GM12874 (cell line): ENCODE results near the gene TOPORS.

Experiments
- TF ChIP-seq, protein P1 (sequence below): IDR thresholded peaks from 2 replicates; pipeline ENCODE4 v1.5.1; 2011; ENCODE audit warnings: low read depth, mild to moderate bottlenecking, control low read depth, low read length, moderate library complexity; ENCODE audit not compliant: insufficient read depth

Gene TOPORS

DNA sequence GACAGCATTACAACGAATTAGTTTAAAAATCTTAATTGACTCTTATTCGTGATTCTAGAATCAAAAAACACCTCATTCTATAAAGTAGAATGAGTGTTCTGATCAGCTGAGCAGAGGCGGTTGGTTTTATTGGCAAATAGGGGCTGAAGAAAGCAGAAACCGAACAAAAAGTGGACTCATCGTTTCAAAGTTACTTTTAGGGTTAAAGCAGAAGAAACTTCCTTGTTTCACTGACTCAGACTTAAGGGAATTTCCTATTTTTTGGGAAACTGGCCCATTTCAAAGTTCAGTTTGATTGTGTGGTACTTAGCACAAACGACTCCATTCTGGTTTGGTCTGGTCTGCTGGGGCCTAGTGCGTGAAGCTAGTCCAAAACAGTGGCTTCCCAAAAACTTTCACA is 21.4 kb upstream of the TOPORS start:
- TF ChIP-seq, protein P1, sequence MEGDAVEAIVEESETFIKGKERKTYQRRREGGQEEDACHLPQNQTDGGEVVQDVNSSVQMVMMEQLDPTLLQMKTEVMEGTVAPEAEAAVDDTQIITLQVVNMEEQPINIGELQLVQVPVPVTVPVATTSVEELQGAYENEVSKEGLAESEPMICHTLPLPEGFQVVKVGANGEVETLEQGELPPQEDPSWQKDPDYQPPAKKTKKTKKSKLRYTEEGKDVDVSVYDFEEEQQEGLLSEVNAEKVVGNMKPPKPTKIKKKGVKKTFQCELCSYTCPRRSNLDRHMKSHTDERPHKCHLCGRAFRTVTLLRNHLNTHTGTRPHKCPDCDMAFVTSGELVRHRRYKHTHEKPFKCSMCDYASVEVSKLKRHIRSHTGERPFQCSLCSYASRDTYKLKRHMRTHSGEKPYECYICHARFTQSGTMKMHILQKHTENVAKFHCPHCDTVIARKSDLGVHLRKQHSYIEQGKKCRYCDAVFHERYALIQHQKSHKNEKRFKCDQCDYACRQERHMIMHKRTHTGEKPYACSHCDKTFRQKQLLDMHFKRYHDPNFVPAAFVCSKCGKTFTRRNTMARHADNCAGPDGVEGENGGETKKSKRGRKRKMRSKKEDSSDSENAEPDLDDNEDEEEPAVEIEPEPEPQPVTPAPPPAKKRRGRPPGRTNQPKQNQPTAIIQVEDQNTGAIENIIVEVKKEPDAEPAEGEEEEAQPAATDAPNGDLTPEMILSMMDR, result no peak

GRCh38 chr9:32572900-32573523 is 20.6 kb upstream of the TOPORS start, which contains the start of gene NDUFB6:
Gene NDUFB6, minus strand, starts transcription at chr9:32573159. Its CDS starts 99 bp downstream, at chr9:32573060.
- TF ChIP-seq, protein P1, result no peak

GRCh38 chr9:32571969-32572899 is 19.8 kb upstream of the TOPORS start:
- TF ChIP-seq, protein P1, result peak; percentile 71

DNA sequence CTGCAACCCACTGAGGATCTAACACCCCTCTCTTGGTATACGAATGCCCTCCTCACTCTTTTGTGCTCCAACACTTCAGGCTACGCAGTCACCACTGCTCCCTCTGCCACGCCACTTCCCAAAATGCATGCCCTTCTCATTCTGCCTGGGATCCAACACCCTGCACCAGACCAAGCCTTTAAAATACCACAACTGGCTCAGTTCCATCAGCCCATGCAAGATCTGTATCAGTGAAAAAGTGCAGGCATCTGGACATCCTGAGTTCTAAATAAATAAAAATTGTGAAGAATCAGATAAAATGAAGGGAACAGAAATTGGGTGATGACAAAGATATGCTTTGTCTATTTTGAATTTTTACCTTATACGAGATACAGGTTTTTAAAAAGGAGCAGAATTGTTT is 17.9 kb upstream of the TOPORS start:
- TF ChIP-seq, protein P1, result no peak

GRCh38 chr9:32566770-32567169 is 14.4 kb upstream of the TOPORS start:
- TF ChIP-seq, protein P1, result no peak

DNA sequence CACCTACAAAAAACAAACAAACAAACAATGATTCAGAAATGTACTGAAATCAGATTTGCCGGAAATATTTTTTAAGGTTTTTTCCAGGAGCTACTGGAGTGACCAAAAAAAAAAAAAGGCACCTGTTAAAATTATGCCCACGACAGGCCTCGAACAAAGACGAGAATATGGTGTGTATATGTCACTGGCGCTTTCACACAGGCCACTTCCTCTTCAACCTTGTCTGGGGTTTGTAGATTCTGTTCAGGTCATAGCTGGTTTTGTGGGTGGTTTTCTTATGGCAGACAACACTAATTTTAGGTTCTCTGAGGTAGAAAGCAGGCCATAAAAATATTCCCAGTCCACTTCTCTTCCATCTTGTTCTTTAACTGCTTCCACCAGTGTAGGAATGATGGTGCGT is 13.6 kb upstream of the TOPORS start:
- TF ChIP-seq, protein P1, result no peak

GRCh38 chr9:32558408-32558934 is 6.1 kb upstream of the TOPORS start:
- TF ChIP-seq, protein P1, result no peak
